Muscle of leg (tissue), 11 donors: ENCODE data around the gene S100A12. TPM values are rescaled to one million over a fixed set of nuclear protein-coding genes. Genes with fewer than 3 reads are reported as not detected.
"Not testable (repeated sequence)": the region's sequence is repeated elsewhere in the genome, so short reads cannot be mapped to it uniquely, and the experiment has no call there.

Experiments
- DNase-seq: peaks from one replicate; pipeline ENCODE4 v3.0.0; 2013
- H3K27ac ChIP-seq: one replicate; pipeline ENCODE4 v1.5.1; 2013; ENCODE audit warnings: mild to moderate bottlenecking, low read length, control low read depth
- H3K27me3 ChIP-seq: one replicate; pipeline ENCODE4 v1.6.1; 2013; ENCODE audit warnings: low read length; ENCODE audit not compliant: control insufficient read depth, insufficient read depth
- H3K36me3 ChIP-seq: one replicate; pipeline ENCODE4 v1.6.1; 2013; ENCODE audit warnings: low read length; ENCODE audit not compliant: control insufficient read depth, insufficient read depth
- H3K4me1 ChIP-seq: one replicate; pipeline ENCODE4 v1.6.1; 2013; ENCODE audit warnings: low read length; ENCODE audit not compliant: control insufficient read depth, insufficient read depth
- H3K4me3 ChIP-seq: one replicate; pipeline ENCODE4 v1.5.1; 2013; ENCODE audit warnings: low read length, control low read depth
- H3K9me3 ChIP-seq: replicated peaks from 2 replicates; pipeline ENCODE4 v1.6.1; 2013; ENCODE audit warnings: low read depth, low read length; ENCODE audit not compliant: control insufficient read depth
- WGBS: methylation state at CpG from one replicate; pipeline ENCODE4 v1.1.5; 2013; ENCODE audit warnings: missing lambda C conversion rate; ENCODE audit not compliant: insufficient coverage; 5-methylcytosine and 5-hydroxymethylcytosine counted together
- polyA plus RNA-seq, 8 donors: library from polyadenylated mRNA; unstranded; fragments of 120-200 nt; gene quantifications; one replicate each; pipeline versions ENCODE4 v1.2.1 to v1.2.3, GENCODE V29; 2013; ENCODE audit warnings: inconsistent platforms in 1 of 8, low replicate concordance in 1 of 8; ENCODE audit not compliant: insufficient read length in 8 of 8, insufficient read depth in 1 of 8
- total RNA-seq: library from RNA; stranded (reverse); fragments of 120-200 nt; gene quantifications from one replicate; pipeline ENCODE4 v1.2.4, GENCODE V29; 2013

Gene S100A12
- total and polyA plus RNA-seq, 9 donors = 1.4 to 4.6 (median 2.7) TPM

- 79% methylated on average over 3 of the region's 6 CpGs for WGBS
- DNase-seq, H3K9me3 ChIP-seq, H3K4me1 ChIP-seq, H3K27ac ChIP-seq, H3K36me3 ChIP-seq, H3K4me3 ChIP-seq, H3K27me3 ChIP-seq: not testable (repeated sequence)
Measured at GRCh38 chr1:153405825-153406599, 30.6 kb upstream of the S100A12 start.

DNA sequence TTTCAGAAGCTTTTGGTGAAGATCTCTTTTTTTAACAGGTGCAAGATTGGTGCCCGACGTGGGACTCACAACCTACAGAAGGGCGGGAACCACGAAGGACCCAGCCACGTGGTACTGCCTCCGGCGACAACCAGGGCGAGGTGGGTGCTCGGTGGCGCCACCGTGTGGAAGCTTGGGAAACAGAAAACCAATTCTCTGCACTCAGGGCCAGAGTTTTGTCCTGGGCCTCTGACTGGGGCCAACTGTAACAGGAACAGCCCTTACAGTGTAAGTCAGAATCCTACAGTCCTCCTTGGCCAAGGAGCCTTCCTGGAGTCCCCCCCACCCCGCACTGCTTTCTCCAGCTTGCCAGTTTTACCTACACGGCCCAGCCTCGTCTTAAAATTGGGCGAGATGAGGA, 29.3 kb upstream of the S100A12 start:
- Histone ChIP-seq H3K27ac (no peak overlapping the region), H3K4me3 (no peak overlapping the region), H3K36me3 (no peaks in the 10 kb centered on the region), H3K4me1 (no peaks in the 10 kb centered on the region), H3K9me3 (no peaks in the 10 kb centered on the region), H3K27me3 (peaks cover 2% of the 10 kb centered on the region)
- WGBS = 24% methylated on average over 11 of the region's 15 CpGs
- DNase-seq = no peak

- H3K27me3 ChIP-seq = peaks cover 2% of the 10 kb centered on the region
- 70% methylated on average over 4 of the region's 7 CpGs for WGBS
Measured at GRCh38 chr1:153404086-153404635, 28.7 kb upstream of the S100A12 start.

GRCh38 chr1:153403421-153404085, 28.1 kb upstream of the S100A12 start:
- H3K27me3 ChIP-seq = peaks cover 2% of the 10 kb centered on the region
- H3K36me3 ChIP-seq = no peaks in the 10 kb centered on the region
- no peak overlapping the region for H3K4me3 ChIP-seq
- no peaks in the 10 kb centered on the region for H3K9me3 ChIP-seq
- no peak overlapping the region for H3K27ac ChIP-seq
- H3K4me1 ChIP-seq = no peaks in the 10 kb centered on the region
- 73% methylated on average over 7 of the region's 11 CpGs for WGBS
- DNase-seq = no peak

More at GRCh38 chr1:153404086-153404635, 28.7 kb upstream of the S100A12 start:
- Histone ChIP-seq H3K36me3 (no peaks in the 10 kb centered on the region), H3K9me3 (no peaks in the 10 kb centered on the region), H3K4me1 (no peaks in the 10 kb centered on the region), H3K27ac (no peak overlapping the region), H3K4me3 (no peak overlapping the region)
- no peak for DNase-seq

- Histone ChIP-seq H3K9me3 (no peaks in the 10 kb centered on the region), H3K4me1 (no peaks in the 10 kb centered on the region), H3K4me3 (no peak overlapping the region), H3K27ac (no peak overlapping the region), H3K36me3 (no peaks in the 10 kb centered on the region), H3K27me3 (peaks cover 4% of the 10 kb centered on the region)
- 63% methylated on average over 1 of the region's 2 CpGs for WGBS
- DNase-seq = no peak
Measured at GRCh38 chr1:153402226-153402625, 26.8 kb upstream of the S100A12 start.

- Histone ChIP-seq H3K4me1 (no peaks in the 10 kb centered on the region), H3K36me3 (no peaks in the 10 kb centered on the region), H3K4me3 (no peak overlapping the region), H3K9me3 (no peaks in the 10 kb centered on the region), H3K27me3 (peaks cover 4% of the 10 kb centered on the region), H3K27ac (no peak overlapping the region)
- 83% methylated on average over 3 of the region's 9 CpGs for WGBS
- DNase-seq = no peak
Measured at GRCh38 chr1:153401461-153401860, 26.0 kb upstream of the S100A12 start.

DNA sequence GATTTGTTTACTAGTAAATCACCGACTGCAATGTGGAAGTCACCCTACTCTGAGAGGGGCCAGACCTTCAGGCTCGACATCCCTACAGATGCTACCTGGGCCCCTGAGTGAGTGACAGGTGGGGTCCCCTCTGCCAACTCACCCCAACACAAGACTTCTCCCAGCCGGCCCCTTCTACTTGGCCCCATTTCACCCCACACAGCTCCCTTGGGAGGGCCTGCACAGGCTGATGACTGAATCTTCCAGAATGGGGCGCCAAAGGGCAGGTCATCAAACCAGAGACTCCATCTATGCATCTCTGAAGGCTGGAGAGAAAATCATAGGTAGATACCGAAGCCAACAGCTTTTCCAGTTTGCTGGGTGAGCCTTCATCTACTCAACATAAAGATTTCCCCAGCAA, 24.8 kb upstream of the S100A12 start:
- Histone ChIP-seq H3K36me3 (no peaks in the 10 kb centered on the region), H3K9me3 (no peaks in the 10 kb centered on the region), H3K27me3 (peaks cover 6% of the 10 kb centered on the region), H3K4me3 (no peak overlapping the region), H3K4me1 (no peaks in the 10 kb centered on the region), H3K27ac (no peak overlapping the region)
- WGBS = 83% methylated on average over 1 of the region's 5 CpGs
- DNase-seq = no peak

GRCh38 chr1:153399401-153400055, 24.1 kb upstream of the S100A12 start:
- 87% methylated on average over 5 of the region's 7 CpGs for WGBS
- Histone ChIP-seq H3K27me3 (peaks cover 6% of the 10 kb centered on the region), H3K36me3 (no peaks in the 10 kb centered on the region)

DNA sequence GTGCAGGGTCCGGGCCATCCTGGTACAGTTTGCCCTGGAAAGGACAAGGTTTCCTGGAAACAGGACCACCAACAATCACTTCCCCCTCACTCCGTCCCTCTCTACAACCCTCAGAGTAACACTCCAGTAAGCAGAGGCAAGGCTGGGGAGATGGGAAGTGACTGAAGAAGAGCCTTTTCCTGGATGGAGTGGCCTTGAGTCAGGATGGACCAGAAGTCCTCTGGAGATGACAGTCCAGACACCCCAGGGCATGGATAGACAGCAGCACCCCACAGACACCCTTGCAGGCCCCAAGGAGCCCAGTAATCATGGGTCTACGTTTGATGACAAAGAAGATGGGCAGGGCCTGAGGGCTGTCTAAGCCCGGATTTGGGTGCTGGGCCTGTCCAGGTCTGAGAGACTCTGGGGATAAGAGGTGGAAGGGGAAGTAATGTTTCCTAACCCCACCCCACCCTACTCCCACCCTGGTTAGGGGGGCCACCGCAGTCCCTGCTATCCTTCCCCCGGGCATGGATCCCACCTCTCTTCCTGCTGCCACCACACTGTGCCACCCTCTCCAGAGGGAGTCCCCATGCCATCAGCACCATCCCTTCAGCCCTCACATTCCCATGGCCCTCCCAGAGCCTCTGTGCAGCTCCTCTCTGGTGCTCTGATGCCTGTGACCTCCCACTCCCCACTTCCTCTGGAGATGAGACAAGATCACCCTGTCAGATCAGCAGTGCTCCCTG, 22.7 kb upstream of the S100A12 start:
- 97% methylated on average over 2 of the region's 6 CpGs for WGBS
- no peak for DNase-seq
- Histone ChIP-seq H3K27me3 (peaks cover 6% of the 10 kb centered on the region), H3K27ac (no peak overlapping the region), H3K9me3 (no peaks in the 10 kb centered on the region), H3K36me3 (no peaks in the 10 kb centered on the region), H3K4me3 (no peak overlapping the region), H3K4me1 (no peaks in the 10 kb centered on the region)

More at GRCh38 chr1:153399401-153400055, 24.1 kb upstream of the S100A12 start:
- no peak overlapping the region for H3K4me3 ChIP-seq
- no peak for DNase-seq
- no peaks in the 10 kb centered on the region for H3K9me3 ChIP-seq
- H3K27ac ChIP-seq = no peak overlapping the region
- H3K4me1 ChIP-seq = no peaks in the 10 kb centered on the region
